Activated CD4-positive, alpha-beta T cell treated with anti-CD3 and anti-CD28 coated beads for 24 hours (primary cell): ENCODE results near the gene USP10.

Source experiments
- DNase-seq, 2 donors: peaks; one replicate each; pipeline ENCODE4 v3.0.0-alpha.2; 2020; ENCODE audit warnings: low read depth in 2 of 2

Gene USP10

DNA sequence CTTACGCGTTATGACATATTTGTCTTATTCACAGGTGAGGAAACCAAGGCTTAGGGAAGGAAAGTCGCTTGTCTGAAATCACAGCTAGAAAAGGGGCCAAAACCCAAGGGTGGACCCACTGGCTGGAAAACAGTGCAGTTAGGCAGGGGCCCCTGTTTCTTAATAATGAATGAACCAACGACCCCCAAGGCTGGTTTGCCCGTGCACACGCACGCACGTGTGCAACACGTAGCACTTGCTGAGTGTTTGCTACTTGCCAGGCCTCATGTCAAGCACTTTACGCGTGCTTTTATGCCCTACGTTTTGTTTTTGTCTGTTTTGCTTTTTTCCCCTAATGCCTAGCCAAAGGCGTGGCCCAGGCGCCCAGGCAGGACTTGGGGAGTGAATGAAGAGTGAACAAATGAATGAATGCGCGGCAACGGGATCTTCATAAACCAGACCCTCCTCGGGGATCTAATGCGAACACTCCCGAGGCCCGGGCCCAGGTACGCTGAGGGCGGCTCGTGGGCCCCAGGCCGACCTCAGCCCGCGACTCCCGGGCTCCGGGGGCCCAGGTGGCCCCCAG lies 571 bp upstream of the USP10 start:
- DNase-seq = peak in 1 of 2 donors; percentile 1

DNA sequence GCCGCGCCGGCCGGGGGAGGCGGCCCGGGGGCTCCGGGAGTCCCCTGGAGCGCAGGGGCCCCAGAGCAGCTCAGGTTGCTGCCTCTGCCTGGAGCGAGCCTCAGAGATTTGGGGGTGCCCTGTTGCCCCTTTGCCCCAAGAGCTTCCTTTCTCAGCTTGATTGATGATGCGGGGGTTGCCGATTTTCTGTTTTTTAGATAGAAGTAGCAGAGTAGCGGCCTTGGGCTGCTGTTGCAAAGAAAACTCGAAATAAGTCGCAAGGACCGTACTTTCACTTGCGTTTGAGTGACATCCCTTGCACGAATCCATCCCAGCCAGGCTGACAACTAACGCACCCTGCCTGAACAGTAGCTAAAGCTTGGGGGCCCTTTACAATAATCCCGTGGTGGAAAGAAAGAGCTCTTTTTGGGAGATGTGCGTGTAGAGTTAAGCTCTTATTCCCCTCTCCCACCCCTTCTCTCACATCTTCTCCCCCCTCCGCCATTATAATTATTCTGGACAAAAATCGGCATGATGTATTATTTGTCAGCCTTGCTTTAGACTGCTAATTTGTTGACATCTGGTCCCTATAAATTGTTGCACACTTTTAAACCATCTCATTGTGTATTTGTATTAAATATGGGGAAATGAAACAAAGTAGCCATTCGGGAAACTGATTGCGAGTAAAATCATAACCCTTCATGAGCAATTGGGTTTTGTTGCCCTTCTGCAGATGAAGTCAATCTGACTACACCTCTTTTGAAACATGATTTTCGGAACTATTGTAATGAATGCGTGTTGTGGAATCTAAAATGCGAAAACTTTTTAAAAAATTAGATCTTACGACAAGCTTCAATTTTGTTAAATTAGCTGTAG lies 873 bp downstream of the USP10 start:
- DNase-seq = peak in 1 of 2 donors; percentile 11

DNA sequence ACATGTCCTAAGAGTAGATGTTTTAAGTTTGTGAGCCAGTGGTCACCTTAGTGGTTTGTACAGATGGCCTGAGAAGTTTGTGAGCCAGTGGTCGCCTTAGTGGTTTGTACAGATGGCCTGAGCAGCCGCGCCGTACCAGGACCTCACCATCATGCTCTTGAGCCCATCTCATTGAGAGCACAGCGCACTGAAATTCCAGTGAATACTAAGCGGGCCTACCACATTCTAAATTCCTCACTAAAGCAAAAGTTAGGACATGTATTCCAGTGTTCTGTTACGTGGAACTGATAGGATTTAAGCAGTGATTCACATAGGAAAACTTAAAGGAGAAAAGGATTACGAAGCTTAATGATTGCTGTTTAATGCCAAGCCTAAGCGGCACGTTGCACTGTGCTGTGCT lies 3.9 kb downstream of the USP10 start:
- no peak for DNase-seq

DNA sequence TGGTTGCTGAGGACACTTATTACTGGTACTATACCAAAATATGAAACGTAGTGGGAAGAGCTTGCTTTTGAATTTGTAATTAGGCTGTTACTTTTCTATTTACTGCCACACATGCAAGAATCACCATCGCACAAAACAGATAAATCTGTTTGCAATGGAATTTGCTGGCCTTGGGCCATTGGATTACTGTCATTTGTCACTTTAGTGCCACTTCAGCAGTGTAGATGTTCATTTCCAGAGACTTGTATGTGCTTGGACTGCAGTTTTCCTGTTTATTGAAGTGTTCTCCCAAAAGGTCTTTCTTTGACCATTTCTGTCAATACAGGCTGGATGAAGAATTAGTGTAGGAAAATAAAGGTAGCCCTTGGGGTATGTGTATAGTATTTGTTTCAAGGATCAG lies 4.5 kb downstream of the USP10 start:
- no peak for DNase-seq

DNA sequence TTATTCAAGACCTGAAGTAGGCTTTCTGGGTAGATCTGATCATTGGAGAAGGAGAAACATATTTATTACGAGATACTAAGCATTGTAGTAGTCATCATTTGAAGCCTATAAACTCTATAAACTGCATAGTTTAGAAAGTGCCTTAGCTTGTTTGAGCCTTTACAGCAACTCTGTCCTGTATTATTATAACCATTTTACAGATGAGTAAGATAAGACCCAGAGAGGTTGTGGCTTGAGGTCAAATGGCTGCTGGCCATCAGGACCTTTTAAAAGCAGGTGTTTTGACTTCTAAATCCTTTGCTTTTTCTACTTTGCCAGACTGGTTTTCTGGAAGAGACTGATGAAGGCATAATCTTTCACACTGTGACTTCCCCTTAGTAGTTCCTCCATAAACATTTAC lies 7.1 kb downstream of the USP10 start:
- no peak for DNase-seq

DNA sequence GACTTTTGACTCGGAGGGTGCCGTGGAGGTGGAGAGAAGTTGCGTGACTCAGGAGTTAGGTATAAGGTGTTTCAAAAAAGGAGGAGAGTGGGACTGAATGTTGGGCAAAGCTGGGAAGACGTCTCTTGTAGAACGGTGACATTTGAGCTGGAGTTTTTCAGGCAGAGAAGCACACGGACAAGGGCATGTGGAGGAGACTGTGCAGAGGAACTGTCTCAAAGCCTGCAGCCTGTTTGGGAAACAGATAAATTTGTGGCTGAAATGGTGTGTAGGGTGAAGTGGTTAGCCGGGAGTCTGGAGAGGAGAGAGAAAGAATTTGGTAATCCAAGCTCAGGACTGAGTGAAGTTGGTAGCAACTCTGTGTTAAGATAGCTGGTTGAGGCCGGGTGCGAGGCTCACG lies 9.8 kb downstream of the USP10 start:
- DNase-seq = no peak

DNA sequence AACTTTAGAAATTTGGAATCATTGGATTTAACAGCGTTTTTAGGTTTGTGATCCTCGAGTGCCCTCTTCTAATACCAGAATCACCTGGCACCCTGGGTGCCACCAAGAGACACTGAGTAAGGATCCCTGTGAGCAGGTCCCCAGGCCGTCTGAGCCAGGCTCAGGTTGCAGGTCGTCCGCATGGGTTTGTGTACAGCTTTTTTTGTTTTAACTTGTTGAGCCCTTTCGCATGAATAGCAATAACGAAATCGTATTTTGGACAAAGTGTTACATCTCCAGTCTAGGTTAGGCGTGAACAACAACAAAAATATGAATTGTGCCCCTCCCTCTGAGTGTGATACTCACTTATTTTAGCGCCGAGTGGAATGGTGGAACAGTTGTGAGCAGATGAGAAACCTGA lies 10.9 kb downstream of the USP10 start:
- no peak for DNase-seq

DNA sequence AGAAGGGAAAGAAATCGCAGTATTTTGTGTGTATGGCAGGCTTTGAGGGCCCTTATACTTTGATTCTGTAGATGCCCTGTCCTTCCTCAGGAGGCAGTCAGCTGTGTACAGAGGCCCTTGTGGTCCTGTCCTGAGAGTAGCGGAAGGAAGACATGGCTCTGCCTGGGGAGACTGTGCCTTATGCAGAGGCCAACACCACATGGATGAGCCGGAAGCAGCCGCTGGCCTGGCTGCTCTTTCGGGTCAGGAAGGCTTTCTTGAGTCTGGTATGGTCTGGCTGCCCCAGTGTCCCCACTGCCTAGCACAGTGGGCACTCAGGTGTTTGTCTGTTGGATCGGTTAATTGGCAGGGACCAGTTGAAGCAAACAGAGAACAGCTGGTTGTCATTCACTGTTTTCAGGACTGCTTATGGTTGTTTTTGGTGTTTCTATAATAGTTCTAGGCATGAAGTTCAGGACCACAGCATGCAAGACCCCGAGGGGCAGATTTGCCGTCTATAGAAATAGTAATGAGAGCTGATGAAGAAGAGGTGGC lies 12.4 kb downstream of the USP10 start:
- no peak for DNase-seq

DNA sequence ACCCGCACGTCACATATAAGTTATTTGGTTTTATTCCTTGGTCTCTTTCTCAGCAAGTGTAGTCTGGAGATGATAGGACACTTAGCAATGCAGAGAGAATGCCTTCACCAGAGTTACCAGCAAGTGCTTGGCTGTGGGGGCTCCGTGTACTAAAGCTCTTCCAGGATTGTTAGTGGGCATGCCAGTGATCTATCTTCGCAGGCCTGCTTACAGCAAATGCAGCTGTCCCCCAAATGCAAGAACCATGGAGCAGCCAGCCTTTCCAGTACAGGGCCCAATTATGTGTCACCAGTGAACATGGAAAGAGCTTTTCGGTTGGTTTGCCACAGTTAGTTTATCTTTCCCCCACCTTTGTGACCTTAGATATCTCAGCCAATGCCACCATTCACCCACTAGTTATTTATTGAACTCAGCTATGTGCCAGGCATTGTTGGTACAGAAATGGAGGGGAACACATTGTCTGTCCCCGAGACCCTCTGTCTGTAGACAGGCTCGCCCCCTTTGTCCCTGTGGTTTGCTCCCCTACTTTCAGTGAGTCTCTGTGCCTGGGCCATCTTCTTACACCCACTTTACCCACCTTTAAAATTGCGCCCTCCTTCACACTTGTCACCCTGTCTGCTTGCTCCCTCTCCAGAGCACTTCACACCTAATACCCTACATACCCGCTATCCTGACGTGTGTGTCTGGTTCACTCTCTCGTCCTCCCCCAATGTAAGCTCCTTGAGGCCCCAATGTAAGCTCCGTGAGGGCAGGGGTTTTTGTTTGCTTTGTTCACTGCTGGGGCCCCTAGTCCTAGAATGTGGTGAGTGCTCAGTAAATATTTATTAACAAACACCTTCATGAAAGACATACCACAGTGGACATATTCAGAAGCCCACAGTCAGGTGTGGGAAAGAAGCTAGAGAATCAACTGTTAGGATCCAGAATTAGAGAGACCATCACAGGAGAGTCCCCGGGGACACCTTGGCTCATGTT lies 13.3 kb downstream of the USP10 start:
- no peak for DNase-seq

DNA sequence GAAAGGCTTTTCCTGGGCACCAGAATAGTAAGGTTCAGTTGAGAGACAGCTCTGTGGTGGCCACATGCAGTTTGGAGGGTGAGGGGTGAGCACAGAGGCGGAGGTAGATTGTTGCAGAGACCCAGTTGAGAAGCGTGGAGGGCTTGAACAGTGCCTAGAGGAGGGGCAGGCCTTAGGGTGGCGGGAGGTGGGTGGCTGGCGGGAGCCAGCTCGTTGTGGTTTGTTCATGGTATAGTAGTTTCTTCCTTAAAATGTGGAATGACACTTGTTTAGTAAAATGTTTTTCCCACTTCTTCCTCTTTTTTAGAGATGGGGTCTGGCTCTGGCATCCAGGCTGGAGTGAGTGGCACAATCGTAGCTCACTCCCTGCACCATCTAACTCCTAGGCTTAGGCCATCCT lies 14.2 kb downstream of the USP10 start:
- no peak for DNase-seq

DNA sequence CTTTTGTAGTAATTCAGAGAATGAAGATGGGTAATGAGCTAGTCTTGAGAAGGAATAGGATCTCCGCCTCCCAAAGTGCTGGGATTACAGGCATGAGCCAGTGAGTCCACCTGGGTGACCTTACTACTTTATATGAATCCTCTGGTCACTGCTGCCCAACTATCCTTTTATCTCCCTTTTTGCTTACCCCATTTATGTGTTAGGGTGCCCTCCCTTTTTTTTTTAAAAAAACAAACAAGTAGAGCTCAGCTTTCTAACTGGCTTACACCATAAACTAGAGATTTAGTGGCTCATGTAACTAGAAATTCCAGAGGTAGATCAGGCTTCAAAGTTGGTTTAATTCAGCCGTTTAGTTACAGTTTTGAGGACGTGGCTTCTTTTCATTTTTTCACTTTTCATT lies 15.6 kb downstream of the USP10 start:
- no peak for DNase-seq

DNA sequence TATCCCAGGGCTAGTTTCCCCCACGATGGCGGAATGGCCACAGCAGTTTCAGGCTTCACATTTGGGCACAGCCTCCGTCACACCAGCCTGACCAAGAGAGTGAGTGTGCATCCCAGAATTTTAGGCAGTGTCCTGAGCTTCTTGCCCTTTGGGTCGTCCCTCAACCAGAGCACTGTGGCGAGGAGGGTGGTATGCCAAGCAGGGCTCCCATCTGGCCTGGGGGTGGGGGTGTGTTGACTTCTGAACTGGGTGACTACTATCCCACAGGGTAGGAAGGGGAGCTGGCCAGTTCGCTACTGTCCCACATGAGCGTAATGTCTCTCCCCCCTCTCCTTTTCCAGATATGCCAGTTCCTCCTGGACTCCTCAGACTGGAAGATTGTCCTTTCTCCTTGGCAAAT lies 16.1 kb downstream of the USP10 start:
- DNase-seq = no peak

DNA sequence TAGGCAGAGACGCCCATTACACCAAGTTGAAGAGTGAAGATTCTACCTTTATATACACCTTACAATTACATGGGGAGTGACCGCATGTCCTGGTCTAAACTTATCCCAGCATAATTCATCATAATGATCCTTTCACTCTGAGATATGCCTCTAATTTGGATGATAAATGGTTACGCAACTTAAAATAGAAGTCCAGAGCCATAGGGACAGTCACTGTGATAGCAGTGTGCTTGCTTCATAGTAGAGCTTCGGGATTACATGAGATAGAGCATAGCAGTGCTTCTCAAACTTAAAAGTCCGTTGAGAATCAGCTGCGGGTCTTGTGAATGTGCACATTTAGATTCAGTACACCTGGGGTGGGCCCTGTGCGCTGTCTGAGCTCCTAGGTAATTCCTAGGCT lies 16.9 kb downstream of the USP10 start:
- no peak for DNase-seq

DNA sequence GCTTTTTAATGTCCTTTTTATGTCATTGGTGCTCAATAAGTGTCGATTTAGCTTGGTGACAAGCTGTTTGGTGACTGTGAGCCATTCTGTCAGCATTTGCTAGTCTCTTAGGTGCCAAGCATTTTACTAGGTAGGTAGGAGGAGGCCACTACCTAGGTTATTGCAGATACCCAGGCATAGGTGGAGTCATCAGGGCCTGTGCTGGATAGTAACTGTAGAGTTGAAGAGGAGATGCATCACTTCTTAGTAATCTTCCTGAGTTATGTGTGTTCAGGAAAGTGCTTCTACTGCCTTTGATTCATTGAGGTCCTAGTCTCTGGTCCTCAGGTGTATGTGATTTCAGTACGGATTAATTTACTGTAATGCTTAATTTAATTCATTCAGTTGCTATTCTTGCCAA lies 17.7 kb downstream of the USP10 start:
- no peak for DNase-seq

DNA sequence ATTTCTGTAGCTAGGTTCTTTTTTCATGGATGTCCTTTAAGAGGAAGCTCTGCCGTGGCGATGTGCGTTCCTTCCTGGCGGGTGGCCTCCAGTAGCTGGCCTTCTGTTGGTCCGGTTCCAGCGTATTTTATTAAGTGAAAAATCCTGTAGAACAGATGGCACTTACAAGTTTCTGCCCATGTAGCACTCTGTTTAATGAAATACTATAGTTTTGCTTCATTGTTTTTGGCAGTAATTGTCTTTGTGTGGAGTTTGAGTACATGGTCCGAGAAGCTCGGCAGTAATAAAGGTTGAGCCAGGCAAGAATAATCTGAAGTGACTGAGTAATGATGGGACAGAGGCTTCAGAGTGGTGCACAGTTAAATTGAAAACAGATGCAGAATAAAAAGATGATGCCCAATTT lies 20.4 kb downstream of the USP10 start:
- DNase-seq = no peak

DNA sequence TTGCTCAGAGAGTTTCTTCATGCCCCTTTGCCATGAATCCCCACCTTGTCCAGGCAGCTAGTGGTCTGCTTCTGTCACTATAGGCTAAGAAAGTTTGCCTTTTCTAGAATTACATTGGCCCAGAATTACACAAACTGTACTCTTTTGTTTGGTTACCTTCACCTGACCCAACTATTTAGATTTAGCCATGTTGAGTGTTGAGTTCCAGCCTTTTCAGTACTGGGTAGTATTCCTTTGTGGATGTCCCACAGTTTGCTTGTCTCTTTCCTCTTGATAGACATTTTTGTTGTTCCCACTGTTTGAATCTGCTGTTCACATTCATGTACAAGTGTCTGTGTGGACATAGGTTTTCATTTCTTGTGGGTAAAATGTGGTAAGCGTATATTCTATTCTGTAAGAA lies 22.3 kb downstream of the USP10 start:
- DNase-seq = no peak

DNA sequence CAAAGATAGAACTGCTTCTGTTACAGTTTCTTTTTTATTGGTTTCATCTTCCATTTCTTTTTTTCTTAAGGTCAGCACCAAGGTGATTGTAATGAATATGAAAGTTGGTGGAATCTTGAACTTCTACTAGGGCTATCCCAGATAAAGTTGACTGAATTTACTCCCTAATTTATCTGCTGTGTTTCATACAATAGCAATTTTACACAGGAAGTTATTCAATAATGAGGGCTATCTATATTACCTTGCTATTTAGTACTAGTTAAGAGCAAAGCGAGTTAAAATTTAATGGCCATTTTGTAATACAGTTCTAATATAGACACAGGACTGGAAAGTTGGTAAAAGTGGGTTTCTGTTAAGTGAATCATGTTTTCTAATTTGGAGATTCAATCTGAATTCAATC lies 24.1 kb downstream of the USP10 start:
- no peak for DNase-seq

DNA sequence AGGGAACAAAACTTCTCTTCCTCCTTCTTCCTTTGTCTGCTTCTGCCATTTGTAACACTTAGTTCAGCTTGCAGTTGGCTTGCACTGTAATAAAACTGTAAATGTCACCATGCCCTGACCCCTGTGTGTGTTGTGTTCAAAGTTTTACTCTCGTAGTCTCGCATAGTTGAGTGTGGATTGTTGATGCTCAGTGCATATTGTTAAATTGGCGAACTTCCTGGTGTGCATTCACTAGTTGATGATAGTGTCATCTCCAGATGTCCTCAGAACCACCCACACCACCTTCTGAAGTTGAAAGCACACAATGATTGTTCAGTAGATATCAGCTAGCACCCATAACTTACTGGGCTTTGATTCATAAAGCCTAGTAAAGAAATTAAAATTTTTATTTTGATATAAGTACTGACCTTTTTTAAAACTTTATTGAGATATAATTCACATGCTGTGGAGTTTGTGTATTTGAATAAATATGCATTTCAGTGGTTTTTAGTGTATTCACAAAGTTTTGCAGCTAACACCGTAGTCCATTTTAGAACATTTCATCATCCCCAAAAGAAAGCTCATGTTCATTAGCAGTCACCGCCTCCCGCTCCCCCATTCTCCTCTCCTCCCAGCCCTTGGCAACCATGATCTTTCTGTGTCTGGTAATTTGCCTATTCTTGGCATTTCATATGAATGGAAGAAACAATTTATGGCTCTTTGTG lies 25.0 kb downstream of the USP10 start:
- DNase-seq = no peak

DNA sequence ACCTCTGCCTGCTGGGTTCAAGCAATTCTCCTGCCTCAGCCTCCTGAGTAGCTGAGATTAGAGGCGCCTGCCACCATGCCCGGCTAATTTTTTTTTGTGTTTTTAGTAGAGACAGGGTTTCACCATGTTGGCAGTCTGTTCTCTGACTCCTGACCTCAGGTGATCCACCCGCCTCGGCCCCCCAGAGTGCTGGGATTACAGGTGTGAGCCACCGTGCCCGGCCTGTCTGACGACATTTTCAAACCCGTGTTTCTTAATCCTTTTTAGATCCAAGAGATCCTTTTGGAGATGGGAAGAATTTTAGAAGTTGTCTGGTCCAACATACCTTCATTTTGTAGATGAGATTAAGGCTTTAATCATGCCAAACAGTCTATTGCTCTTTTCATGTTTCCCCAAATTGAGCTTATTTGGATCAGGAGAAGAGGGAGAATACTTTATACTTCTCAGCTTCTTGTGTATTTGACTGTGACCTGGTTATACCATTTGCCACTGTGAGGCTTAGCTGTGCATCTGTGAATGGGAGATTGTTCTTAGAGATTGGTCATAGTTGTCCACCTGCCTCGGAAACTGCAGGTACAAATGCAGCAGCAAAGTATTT lies 25.8 kb downstream of the USP10 start:
- DNase-seq = no peak

DNA sequence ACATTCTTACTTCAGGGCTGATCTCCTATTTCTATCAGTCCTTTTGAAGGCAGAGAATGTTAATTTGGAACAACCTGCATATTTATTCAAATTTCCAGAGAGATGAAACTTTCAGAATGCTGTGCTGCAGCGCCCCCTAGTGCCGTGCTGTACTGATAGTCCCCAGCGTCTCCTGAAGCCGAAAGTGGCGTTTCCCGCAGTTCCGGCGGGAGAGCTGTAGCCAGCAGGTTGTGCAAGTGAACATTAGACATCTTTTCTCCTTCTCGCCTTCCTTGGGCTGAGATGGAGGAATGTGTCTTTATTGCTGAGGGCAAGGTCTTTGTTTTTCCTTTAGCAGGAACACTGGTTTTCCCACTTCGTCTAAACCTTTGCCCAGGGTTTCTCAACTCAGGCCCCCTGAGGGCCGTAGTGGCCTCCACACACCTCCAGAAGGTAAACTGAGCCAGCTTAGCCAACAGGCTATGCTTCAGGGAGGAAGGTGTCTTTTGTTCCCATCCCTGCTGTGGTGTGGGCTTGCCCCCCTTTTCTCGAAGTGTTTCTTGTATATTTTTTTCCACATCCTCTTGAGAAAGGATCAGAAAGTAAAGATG lies 26.4 kb downstream of the USP10 start:
- DNase-seq = peak; percentile 73 to 83
